Activated T-helper 9 cell treated with anti-CD3 and anti-CD28 coated beads, Interleukin-2, amount 50 U/mL, for 16 hours (primary cell): ENCODE measurements around the gene DTX3.
A peak's percentile ranks its signal among the peaks of the same experiment; 100 is the strongest.
"Not testable (repeated sequence)": the region's sequence is repeated elsewhere in the genome, so short reads cannot be mapped to it uniquely, and the experiment has no call there.

ENCODE experiments used
- DNase-seq: peaks from one replicate; pipeline ENCODE4 v3.0.0-alpha.2; 2020; ENCODE audit warnings: low read depth

DTX3 gene

DNA sequence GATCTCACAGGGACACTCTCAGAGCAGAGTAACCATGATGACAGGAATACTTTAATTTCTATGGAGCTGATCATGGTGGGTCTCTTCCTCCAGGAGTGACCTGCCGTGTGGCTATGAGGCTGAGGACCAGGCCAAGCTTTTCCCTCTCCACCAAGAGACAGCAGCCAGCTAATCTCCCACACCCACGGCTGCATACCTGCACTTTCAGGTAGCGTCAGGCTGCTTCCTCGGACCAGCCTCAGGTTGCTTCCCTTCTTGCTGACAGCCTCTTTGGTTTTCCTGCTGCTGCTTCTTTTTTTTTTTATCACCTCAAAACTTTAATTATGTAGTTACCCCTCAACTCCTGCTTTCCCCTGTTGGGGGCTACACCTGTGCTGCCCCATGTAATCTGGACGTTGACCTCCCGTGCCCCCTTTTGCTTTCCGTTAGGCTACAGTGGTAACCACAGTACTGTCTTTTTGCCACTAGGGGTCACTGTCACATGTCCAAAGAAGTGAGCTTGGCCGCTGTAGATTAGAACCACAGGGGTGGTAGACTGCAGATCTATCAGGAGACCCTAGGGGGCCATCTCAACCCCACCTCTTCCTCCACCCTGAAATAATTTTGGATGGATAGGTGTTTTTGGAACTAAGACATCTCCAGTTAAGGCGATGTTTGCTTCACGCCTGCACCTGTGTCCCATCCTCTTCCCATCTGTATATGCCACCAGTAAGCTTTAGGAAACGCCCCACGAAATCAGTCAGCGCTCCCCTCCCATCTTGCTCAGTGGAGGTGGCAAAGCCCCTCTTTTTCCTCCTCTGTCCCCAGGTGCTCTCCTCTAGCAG, 21.4 kb upstream of the DTX3 start:
- DNase-seq, result peak; percentile 26

DNA sequence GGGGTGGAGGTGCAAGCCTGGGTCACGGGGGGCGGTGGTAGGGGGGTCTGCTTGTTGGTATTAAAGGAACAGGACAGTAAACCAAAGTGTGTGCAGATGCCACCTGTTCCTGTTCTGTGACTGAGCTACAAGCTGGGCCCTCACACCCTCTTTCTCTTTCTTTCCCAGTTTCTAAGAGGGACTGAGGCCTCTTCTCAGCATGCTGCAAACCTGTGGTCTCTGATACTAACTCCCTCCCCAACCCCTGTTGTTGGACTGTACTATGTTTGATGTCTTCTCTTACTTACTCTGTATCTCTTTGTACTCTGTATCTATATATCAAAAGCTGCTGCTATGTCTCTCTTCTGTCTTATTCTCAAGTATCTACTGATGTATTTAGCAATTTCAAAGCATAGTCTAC, 20.6 kb upstream of the DTX3 start:
- no peak for DNase-seq

DNA sequence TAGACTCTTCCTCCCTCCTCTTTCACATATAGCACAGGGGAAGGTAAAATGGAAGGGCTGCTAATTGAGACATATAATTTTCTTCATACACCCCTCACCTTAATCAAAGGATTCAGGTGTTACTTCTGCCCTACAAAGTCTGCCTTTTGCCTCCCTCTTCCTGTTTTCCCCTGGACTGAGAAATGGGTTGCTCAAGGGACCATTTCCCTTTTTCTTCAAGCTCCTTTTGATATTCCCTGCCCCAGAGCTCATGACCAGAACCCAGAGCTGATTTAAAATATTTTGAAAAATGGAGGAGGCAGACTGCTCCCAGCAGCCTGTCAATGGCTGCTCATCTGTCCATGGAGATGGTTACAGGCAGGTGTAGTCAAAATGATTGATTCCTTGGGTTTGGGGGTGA, 19.9 kb upstream of the DTX3 start:
- DNase-seq, result no peak

DNA sequence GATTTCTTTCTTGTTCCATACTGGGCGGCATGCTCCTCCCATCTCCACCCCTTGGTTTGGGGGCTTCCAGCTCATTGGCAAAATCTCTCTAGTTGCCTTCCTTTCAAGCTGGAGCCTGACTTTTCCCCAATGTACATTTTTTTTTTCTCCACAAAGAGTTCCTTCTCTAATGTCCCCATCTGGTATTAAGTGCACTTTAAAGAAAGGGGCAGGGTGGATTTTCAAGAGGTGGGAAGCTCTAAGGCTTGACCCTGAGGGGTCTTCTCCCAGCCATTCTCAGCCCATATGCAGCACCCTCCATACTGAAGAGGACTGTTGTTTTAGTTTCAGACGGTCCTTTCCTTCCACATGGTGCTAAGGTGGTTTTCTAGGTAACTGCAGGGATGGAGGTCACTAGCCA, 19.5 kb upstream of the DTX3 start:
- no peak for DNase-seq

DNA sequence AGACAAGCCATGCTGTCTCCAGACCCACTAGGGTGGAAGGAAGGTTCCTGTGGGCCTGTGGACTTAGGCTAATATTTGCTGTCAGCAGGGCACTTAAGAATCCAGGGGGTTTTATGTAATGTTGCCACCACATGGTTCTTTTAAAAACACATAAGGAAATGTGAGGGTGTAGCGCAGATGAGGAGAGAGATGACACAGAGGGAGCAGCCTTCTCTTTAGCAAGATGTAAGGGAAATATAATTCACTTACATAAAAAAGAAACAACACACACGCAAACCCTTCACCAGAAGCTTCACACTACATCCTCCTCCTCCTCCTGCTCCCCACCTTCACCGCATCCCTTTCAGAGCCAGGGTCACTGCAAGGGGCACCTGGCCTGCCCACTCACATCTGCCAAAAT, 18.5 kb upstream of the DTX3 start:
- no peak for DNase-seq

DNA sequence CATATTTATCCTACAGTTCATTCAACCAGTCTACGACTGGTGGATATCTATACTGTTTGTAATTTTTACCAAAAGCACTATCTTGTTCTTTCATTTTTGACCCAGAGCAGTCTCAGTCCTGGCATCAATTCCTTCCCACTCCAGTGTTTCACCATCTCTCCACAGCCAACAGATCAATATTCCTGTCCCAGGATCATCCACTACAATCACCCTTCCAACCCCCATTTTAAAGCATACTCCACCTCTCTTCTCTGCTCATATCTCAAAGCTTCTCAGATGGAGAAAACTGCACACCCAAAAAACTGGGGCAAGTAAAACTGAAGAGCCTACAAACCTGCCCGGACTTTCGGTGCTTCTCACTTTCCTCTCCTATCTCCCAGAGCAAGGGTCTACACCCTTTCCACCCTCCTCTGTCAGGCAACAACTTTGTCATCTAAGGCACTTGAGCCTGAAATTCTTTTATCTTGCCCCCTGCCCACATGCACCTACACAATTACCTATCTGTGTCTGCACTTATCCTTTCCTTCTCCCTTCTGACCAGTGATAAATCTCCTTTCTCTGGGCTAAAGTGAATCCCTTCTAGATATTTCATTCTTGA, 17.7 kb upstream of the DTX3 start:
- no peak for DNase-seq

DNA sequence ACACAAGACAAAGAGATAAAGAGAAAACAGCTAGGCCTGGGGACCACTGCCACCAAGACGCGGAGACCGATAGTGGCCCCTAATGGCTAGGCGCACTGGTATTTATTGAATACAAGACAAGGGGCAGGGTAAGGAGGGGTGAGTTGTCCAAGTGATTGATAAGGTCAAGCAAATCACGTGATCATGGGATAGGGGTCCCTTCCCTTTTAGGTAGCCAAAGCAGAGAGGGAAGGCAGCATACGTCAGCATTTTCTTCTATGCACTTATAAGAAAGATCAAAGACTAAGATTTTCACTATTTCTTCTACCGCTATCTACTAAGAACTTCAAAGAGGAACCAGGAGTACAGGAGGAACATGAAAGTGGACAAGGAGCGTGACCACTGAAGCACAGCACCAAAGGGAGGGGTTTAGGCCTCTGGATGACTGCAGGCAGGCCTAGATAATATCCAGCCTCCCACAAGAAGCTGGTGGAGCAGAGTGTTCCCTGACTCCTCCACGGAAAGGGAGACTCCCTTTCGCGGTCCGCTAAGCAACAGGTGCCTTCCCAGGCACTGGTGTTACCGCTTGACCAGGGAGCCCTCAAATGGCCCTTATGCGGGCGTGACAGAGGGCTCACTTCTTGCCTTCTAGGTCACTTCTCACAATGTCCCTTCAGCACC, 15.5 kb upstream of the DTX3 start:
- DNase-seq, result not testable (repeated sequence)

DNA sequence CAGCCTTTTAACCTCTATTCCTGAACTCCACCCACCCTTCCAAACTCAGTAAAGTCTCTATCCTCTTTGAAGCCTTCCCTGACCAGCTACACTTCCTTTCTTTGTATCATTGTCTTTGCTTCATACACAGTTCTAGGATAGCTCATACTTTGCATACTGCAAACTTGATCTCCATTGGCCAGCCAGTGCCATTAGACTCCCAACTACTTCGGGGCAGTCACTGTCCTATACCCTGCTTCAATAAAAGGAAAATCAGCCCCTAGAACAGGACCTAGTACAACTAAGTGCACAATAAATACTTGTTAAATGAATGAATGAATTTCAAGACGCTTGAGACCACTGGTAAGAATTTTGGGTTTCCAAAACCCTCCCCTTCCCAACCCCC, 14.2 kb upstream of the DTX3 start:
- DNase-seq, result no peak

DNA sequence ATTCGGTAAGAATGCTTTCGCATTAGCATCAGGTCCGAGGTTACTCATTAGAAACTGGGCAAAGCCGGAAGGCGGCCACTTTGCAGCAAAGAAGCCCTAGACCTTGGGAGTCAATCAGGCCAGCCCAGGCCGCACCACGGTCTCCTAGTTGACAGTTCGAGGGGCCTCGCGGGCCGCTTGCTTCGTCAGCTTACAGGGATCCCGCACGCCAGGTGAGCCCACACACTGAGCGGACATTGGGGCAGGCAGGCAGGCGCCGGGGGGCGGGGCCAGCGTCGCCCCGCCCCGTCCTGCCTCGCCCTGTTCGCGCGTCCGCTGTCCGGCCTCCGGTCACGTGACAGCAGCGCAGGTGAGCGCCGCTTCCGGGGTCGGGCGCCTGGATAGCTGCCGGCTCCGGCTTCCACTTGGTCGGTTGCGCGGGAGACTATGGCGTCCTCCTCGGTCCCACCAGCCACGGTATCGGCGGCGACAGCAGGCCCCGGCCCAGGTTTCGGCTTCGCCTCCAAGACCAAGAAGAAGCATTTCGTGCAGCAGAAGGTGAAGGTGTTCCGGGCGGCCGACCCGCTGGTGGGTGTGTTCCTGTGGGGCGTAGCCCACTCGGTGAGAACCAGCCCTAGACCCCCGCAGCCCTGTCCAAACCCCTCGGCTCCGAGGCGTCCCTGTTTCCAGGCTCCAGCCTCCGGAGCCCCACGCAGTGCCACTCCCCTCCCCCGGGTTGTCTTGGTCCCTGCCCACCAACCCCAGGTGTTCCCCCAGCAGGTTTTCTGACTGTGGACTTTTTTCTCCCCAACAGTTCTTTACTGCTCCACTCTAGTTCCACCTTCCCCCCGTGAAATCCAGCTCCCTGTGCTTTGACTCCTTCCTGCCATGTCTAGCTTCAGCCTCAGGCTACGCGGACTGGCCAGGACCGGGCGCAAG, 13.5 kb upstream of the DTX3 start, which contains the start of gene PIP4K2C:
PIP4K2C (plus strand) TSS at position 329 of the 918 bp plus-strand sequence; CDS start at position 427, 98 bp downstream.
- peak; percentile 71 for DNase-seq

DNA sequence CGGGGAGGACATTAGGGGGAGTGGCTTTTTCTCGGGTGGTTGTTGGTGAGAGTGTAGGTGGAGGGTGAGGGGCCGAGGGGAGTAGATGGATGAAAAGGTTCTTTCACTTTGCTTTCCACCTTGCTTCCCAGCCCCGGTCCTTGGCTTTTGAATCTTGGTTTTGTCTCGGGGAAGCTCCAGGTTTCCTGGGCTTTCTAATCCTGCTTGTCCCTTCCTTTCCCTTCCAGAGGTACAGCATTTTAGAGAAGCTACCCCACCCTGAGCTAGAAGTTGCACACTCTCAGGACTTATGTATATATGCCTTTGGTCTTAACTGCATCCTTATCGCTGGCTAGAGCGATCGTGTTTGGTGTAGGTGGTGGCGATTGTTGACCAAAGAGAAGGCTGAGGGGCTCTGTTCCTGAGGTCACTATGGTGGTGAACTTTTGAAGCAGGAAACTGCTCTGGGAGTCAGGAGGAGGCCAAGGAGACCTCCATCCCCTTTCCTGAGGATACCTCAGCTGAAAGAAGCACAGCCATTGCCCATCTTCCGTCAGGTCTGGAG, 12.8 kb upstream of the DTX3 start:
- no peak for DNase-seq

DNA sequence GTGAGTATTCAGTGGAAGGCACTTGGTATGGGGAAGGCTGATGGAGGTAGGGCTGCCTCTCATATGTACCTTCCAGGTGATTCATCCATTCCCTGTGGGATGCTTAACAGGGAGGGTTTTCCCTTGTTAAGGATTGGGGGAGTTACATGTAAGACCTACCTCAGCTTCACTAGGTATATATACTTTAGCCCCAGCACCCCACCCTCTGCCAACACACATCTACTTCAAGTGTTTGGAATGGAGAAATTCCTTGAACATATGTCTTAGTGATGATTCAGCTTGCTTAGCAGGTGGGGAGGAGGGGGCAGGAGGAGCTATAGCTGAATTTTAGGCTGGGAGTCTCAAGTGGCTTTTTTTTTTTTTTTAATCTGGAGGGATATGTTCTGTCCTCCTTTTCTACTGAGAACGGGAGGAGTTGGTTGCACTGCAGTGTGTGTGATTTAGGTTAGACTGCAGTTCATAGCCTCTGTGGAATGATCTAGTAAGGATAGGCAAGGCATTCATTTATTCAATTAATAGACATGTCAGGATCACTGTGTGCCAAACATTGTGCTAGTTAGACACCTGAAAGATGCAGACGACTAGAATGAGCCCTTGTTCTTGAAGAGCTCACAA, 12.0 kb upstream of the DTX3 start:
- DNase-seq, result no peak

DNA sequence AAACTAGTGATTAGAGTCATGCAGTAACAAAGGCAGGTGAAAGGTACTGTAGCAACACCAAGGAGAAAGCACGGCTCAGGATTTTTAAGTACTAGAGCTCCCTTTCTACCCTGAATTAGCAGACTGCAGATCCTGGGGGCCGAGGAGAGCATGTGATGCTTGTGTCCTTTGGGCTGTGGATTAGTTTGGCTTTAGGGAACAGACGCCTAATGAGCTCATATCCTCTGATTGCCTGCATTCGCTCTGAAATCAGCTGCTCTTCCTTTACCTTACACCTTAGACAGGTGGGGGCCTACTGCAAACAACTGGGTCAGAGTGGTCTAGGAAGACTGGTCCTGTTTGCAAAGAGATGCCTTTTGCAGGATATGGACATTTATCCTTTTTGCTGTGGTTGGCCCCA, 11.4 kb upstream of the DTX3 start:
- no peak for DNase-seq

DNA sequence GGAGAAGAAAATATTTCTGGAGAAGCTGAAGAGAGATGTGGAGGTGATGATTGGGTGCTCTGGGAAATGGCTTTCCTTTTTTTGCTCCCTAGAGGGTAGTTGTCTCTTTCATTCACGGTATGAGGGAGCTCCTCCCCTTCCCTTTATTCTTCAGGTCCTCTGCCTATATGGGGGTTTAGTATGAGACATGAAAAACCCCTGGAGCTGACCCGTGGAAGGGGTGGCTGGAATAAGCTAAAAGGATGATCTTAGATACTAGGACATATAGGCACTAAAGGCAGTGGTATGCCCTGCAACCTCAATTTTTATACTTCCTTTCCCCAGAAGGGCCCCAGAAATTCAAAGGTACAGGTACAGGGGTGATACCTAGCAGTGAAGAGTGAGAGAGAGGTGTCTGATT, 4.2 kb upstream of the DTX3 start:
- DNase-seq, result no peak

DNA sequence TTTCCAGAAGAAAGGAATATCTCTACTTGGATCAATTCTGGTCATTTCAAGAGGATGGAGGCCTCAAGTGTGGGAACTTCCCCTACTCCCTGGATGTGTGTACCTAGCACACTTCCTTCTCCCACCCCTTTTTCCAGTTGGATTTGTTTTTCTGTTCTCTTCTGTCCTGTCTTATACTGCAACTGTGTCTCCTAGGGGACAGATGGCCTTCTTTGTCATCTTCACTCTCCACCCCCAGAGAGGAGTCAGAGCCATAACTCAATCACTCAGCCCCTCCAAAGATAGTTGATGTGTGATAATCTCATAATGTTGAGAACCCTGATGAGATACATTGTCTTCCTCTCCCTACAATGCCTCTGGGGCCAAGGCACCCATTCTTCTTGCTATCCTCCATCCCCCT, 2.1 kb upstream of the DTX3 start:
- DNase-seq, result no peak

DNA sequence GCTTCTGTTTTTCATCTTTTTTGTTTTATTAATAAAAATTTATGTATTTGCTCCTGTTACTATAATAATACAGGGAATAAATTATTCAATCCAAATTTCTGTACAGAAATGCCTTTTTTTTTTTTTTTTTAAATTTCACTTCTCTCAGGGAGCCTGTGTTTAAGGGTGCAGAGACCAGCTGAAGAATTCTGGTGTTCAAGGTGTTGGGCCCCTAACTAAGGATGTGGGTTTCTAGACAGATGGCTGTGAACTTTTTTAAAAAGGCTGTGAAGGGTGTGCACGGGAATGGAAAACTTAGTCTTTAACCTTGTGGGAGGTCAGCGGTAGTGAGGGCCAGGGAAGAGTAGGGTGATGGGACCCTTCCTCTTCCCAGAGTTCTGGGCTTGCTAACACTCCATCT, 1.3 kb upstream of the DTX3 start:
- DNase-seq, result no peak

DNA sequence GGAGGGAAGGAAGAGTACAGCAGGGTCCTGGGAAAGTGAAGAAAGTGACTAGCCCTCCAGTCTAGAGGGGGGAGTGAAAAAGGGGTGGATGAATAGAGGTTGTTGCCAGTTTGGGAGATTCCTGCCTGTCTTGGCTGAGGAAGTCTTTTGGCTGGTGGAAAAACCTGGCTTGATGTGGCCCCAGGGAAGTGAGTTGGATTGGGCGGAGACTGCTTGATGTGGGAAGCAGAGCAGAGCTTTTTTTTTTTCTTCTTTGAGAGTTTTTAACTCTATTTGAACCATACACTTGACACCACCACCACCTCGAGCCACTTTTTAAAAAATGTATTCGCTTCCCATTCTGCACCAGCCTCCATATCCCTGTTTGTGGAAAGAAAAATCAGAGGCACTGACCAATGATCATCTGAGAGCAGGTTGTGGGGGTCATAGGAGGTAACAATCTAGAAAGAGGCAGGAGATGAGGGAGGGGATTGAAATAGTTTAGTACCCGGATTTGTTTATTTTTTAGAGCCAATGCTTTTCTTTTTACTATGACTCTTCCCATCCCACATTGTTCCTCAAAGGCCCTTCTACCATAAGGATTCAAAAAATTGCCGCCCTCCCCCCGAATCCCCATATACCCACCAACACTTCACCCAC, 690 bp upstream of the DTX3 start:
- DNase-seq, result no peak

DNA sequence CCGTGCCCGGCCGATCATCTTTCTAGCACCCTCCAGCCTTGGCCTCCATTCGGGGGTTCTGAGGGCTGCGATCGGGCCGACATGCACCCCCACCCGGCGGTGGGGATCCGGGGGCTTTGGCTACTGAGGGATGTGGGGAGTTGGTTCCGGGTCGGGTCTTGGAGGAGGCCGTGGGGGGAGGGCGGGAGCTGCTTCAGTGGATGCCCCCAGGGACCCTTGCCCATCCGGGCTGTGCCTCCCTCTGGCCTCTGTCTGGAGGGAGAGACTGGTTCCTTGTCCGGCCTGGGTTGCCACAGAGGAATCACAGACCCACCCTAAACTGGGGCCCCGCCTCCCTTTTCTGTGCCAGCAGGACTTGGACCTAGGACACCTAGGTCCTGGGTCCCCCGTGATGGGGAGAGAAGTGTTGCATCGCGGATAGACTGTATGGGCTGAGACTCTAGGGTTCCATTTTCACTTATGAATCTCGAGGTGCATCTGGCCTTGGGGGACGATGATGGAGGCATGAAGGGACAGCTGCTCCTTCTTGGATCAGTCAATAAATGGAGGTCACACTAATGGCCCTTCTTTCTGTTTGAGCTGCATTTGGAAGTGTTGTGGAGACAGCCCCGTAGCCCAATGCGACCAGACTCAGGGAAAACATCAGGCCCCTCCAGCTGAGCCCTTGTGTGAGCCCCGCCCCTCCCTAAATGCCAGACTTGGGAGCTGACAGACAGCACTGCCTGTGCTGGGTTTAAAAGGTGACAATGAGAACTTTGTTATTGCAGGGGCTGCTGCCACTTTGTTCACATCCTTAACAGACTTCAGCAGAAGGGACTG, 577 bp downstream of the DTX3 start:
- no peak for DNase-seq

DNA sequence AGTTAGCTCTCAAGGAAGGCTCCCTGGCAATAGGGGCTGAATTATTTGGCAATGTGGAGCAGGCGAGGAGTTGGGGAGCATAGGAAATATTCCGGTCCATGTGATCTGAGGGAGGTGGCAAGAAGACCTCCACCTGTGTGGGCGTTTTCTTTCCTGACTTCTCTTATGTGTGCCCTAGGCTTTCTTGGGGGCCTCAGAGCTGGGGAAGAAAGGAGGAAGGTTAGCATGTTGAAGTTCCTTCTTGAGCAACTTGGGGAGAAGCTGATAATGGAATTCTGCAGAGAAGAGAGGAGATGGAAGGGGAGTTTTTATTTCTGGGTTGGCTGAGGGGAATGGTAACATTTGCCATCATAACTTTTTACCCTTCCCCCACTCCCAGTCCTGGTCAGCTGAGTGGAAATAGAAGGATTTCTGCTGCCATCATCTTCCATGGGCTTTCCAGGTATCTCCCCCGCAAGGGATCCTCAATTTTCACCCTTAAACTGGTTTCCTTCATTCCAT, 1.2 kb downstream of the DTX3 start:
- no peak for DNase-seq

DNA sequence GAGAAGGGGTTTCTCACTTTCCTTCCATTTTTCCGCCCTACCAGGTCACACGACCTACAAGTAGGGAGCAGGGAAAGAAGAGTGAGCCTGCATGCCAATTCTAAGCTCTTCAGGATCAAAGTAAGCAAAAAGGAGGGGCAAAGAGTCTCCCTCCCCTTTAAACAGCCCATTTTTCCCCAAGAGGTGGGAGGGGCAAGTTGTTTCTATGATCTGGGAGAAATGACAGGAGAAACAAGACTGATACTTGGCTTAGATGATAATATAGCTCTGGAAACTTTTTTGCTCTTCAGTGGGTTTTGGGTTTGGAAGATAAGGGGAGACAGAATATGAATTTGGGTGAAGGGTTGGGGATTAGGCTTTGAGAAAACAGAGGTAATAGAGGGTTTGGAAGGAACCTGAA, 1.8 kb downstream of the DTX3 start:
- no peak for DNase-seq

DNA sequence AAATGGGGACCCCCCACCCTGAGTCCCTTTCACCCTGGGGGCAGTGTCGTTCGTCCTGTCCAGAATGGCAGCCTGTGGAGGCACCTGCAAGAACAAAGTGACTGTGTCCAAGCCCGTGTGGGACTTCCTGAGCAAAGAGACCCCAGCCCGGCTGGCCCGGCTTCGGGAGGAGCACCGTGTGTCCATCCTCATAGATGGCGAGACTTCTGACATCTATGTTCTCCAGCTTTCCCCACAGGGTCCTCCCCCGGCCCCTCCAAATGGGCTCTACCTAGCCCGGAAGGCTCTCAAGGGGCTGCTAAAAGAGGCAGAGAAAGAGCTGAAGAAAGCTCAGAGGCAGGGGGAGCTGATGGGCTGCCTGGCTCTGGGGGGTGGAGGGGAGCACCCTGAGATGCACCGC, 2.2 kb downstream of the DTX3 start:
- no peak for DNase-seq
